ENCODE measurements around the gene PAX9. TPM values are rescaled to one million over a fixed set of nuclear protein-coding genes. Genes with fewer than 3 reads are reported as not detected.

Gene PAX9
- total RNA-seq, 1 donor from 2014 or later: 5.3 TPM

GRCh38 chr14:36654794-36655381 is 6.8 kb upstream of the PAX9 start:
- DNase-seq (ENCODE audit: low spot score): peak; percentile 53
- ATAC-seq: no peak
- intact Hi-C loops (cut with DNase I): no loop called here

GRCh38 chr14:36655571-36655962 is 6.1 kb upstream of the PAX9 start:
- DNase-seq (ENCODE audit: low spot score): no peak
- intact Hi-C loops (cut with DNase I): no loop called here
- no peak for ATAC-seq

GRCh38 chr14:36655963-36656686 is 5.5 kb upstream of the PAX9 start:
- DNase-seq (ENCODE audit: low spot score): peak; percentile 71
- ATAC-seq: peak; percentile 60
- intact Hi-C loops (cut with DNase I): no loop called here

- ATAC-seq (peak; percentile 48), DNase-seq (ENCODE audit: low spot score) (peak; percentile 55)
- intact Hi-C loops (cut with DNase I): no loop called here
Observed at GRCh38 chr14:36656687-36657398, 4.8 kb upstream of the PAX9 start.

- DNase-seq (ENCODE audit: low spot score) (peak; percentile 65), ATAC-seq (peak; percentile 29)
- intact Hi-C loops (cut with DNase I): no loop called here
Observed at GRCh38 chr14:36657399-36658122, 4.1 kb upstream of the PAX9 start.

- DNase-seq (ENCODE audit: low spot score): no peak
- intact Hi-C loops (cut with DNase I): no loop called here
- ATAC-seq: no peak
Observed at GRCh38 chr14:36658123-36659009, 3.3 kb upstream of the PAX9 start.

GRCh38 chr14:36659010-36659821 is 2.4 kb upstream of the PAX9 start:
- no peak for DNase-seq (ENCODE audit: low spot score)
- no peak for ATAC-seq
- intact Hi-C loops (cut with DNase I): no loop called here

GRCh38 chr14:36659822-36660735 is 1.6 kb upstream of the PAX9 start:
- no peak for ATAC-seq
- intact Hi-C loops (cut with DNase I): no loop called here

GRCh38 chr14:36660736-36661505 is 739 bp upstream of the PAX9 start:
- no peak for DNase-seq (ENCODE audit: low spot score)
- no peak for ATAC-seq
- intact Hi-C loops (cut with DNase I): no loop called here

More at GRCh38 chr14:36659822-36660735, 1.6 kb upstream of the PAX9 start:
- no peak for DNase-seq (ENCODE audit: low spot score)

- DNase-seq (ENCODE audit: low spot score) (no peak), ATAC-seq (no peak)
- intact Hi-C loops (cut with DNase I): no loop called here
Observed at GRCh38 chr14:36662258-36662542, 540 bp downstream of the PAX9 start.

- ATAC-seq: peak; percentile 48
- DNase-seq (ENCODE audit: low spot score): peak; percentile 71
- intact Hi-C loops (cut with DNase I): no loop called here
Observed at GRCh38 chr14:36662543-36663403, 1.1 kb downstream of the PAX9 start.

- no peak for DNase-seq (ENCODE audit: low spot score)
Observed at GRCh38 chr14:36663404-36664321, 2.0 kb downstream of the PAX9 start.

GRCh38 chr14:36664322-36665193 is 2.9 kb downstream of the PAX9 start:
- ATAC-seq: no peak
- intact Hi-C loops (cut with DNase I): no loop called here
- DNase-seq (ENCODE audit: low spot score): no peak

More at GRCh38 chr14:36663404-36664321, 2.0 kb downstream of the PAX9 start:
- intact Hi-C loops (cut with DNase I): no loop called here
- ATAC-seq: peak; percentile 58

Measured in sciatic nerve (tissue), 2 donors.